ENCODE results near the gene CPNE7.

DNA sequence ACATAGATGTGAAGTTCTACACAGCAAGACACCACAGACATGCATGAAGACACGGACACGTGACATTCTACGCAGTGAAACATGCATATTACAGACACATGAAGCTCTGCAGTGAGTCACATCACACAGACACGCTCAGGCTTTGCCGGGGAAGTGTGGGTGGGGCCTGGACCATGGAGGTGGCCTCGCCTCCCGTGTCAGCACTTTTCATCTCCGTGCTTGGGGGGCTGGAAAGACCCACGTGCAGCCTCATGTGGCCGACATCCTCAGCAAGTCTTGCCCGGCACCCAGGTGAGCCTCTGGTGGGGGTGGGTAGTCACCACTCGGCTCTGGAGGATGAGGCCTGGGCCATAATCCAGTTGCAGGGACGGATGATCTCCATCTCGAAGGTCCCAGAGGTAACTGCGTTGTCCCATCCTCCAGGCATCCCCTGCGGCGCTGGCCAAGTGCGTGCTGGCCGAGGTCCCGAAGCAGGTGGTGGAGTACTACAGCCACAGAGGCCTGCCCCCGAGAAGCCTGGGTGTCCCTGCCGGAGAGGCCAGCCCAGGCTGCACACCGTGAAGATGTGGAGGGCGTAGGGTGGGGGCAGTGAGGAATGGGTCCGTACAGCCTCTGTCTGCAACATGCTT, 20.6 kb downstream of the CPNE7 start:
- TF ChIP-seq, protein P1, sequence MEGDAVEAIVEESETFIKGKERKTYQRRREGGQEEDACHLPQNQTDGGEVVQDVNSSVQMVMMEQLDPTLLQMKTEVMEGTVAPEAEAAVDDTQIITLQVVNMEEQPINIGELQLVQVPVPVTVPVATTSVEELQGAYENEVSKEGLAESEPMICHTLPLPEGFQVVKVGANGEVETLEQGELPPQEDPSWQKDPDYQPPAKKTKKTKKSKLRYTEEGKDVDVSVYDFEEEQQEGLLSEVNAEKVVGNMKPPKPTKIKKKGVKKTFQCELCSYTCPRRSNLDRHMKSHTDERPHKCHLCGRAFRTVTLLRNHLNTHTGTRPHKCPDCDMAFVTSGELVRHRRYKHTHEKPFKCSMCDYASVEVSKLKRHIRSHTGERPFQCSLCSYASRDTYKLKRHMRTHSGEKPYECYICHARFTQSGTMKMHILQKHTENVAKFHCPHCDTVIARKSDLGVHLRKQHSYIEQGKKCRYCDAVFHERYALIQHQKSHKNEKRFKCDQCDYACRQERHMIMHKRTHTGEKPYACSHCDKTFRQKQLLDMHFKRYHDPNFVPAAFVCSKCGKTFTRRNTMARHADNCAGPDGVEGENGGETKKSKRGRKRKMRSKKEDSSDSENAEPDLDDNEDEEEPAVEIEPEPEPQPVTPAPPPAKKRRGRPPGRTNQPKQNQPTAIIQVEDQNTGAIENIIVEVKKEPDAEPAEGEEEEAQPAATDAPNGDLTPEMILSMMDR (IDR thresholded peaks at IDR 0.05) = no peak
- TF ChIP-seq POLR2A (IDR thresholded peaks at IDR 0.05) = no peak
